Left renal pelvis (tissue), 4 donors: ENCODE data around the gene SDF2L1. TPM values are rescaled to one million over a fixed set of nuclear protein-coding genes. Genes with fewer than 3 reads are reported as not detected.
A peak's percentile ranks its signal among the peaks of the same experiment; 100 is the strongest.
"Not testable (repeated sequence)": the region's sequence is repeated elsewhere in the genome, so short reads cannot be mapped to it uniquely, and the experiment has no call there.

Experiments used
- DNase-seq, 4 donors: peaks; one replicate each; pipeline ENCODE4 v3.0.0-alpha.2; 2013; ENCODE audit warnings: low read depth in 4 of 4, low spot score in 3 of 4
- polyA plus RNA-seq, 4 donors: library from polyadenylated mRNA; unstranded; fragments of 120-200 nt; gene quantifications; one replicate each; pipeline ENCODE4 v1.2.1, GENCODE V29; 2013; ENCODE audit not compliant: insufficient read length in 4 of 4

The SDF2L1 gene
- polyA plus RNA-seq = 10 to 100 TPM in 3 of 4 donors, 1 to 10 TPM in 1; 8.8 to 23.2 (median 15.7) TPM

- DNase-seq = peak; percentile 90 to 95 (median 94)
Measured at GRCh38 chr22:21641789-21642583, at the start of gene SDF2L1. Gene SDF2L1, plus strand, starts transcription at chr22:21642302. Its CDS starts 35 bp downstream, at chr22:21642337.

- DNase-seq = no peak
Measured at GRCh38 chr22:21592422-21592821, 49.7 kb upstream of the SDF2L1 start.

GRCh38 chr22:21593406-21594232, 48.5 kb upstream of the SDF2L1 start:
- no peak for DNase-seq

- no peak for DNase-seq
Measured at GRCh38 chr22:21594865-21595452, 47.1 kb upstream of the SDF2L1 start.

- not testable (repeated sequence) for DNase-seq
Measured at GRCh38 chr22:21596356-21597135, 45.6 kb upstream of the SDF2L1 start.

- no peak for DNase-seq
Measured at GRCh38 chr22:21598302-21598701, 43.8 kb upstream of the SDF2L1 start.

GRCh38 chr22:21599053-21599893, 42.8 kb upstream of the SDF2L1 start:
- no peak for DNase-seq

- no peak for DNase-seq
Measured at GRCh38 chr22:21602579-21602978, 39.5 kb upstream of the SDF2L1 start.

- DNase-seq = no peak
Measured at GRCh38 chr22:21603973-21604372, 38.1 kb upstream of the SDF2L1 start.

- DNase-seq = no peak
Measured at GRCh38 chr22:21605887-21606564, 36.1 kb upstream of the SDF2L1 start.

GRCh38 chr22:21606775-21607174, 35.3 kb upstream of the SDF2L1 start:
- DNase-seq = no peak

GRCh38 chr22:21609556-21610157, 32.4 kb upstream of the SDF2L1 start:
- not testable (repeated sequence) for DNase-seq

GRCh38 chr22:21611210-21611977, 30.7 kb upstream of the SDF2L1 start:
- no peak for DNase-seq

- no peak for DNase-seq
Measured at GRCh38 chr22:21612858-21613257, 29.2 kb upstream of the SDF2L1 start.

GRCh38 chr22:21613553-21614233, 28.4 kb upstream of the SDF2L1 start:
- no peak for DNase-seq

- no peak for DNase-seq
Measured at GRCh38 chr22:21615731-21616130, 26.4 kb upstream of the SDF2L1 start.

GRCh38 chr22:21617337-21617736, 24.8 kb upstream of the SDF2L1 start:
- DNase-seq = not testable (repeated sequence)
